IPS-15b (cell line): Measurements from ENCODE around the gene GBE1.
"Not testable (repeated sequence)": the region's sequence is repeated elsewhere in the genome, so short reads cannot be mapped to it uniquely, and the experiment has no call there.

ENCODE experiments used
- H3K27me3 ChIP-seq: one replicate; pipeline ENCODE4 v1.6.1; 2013; ENCODE audit warnings: low read length; ENCODE audit not compliant: control insufficient read depth, insufficient read depth
- H3K36me3 ChIP-seq: one replicate; pipeline ENCODE4 v1.6.1; 2013; ENCODE audit warnings: low read length; ENCODE audit not compliant: control insufficient read depth, insufficient read depth
- H3K4me1 ChIP-seq: one replicate; pipeline ENCODE4 v1.6.1; 2013; ENCODE audit warnings: mild to moderate bottlenecking, low read length; ENCODE audit not compliant: control insufficient read depth, insufficient read depth
- H3K4me3 ChIP-seq: one replicate; pipeline ENCODE4 v1.5.1; 2013; ENCODE audit warnings: low read depth, low read length
- H3K9ac ChIP-seq: one replicate; pipeline ENCODE4 v1.6.1; 2013; ENCODE audit warnings: low read depth, mild to moderate bottlenecking, low read length
- H3K9me3 ChIP-seq: one replicate; pipeline ENCODE4 v1.6.1; 2013; ENCODE audit warnings: mild to moderate bottlenecking, low read length; ENCODE audit not compliant: control insufficient read depth, insufficient read depth

Gene GBE1

GRCh38 chr3:81769299-81769698 lies 7.9 kb upstream of the GBE1 start:
- H3K4me1 ChIP-seq, result no peaks in the 10 kb centered on the region
- H3K36me3 ChIP-seq, result no peaks in the 10 kb centered on the region
- H3K27me3 ChIP-seq, result no peaks in the 10 kb centered on the region
- H3K9ac ChIP-seq, result no peak overlapping the region
- no peaks in the 10 kb centered on the region for H3K9me3 ChIP-seq
- H3K4me3 ChIP-seq, result no peak overlapping the region

DNA sequence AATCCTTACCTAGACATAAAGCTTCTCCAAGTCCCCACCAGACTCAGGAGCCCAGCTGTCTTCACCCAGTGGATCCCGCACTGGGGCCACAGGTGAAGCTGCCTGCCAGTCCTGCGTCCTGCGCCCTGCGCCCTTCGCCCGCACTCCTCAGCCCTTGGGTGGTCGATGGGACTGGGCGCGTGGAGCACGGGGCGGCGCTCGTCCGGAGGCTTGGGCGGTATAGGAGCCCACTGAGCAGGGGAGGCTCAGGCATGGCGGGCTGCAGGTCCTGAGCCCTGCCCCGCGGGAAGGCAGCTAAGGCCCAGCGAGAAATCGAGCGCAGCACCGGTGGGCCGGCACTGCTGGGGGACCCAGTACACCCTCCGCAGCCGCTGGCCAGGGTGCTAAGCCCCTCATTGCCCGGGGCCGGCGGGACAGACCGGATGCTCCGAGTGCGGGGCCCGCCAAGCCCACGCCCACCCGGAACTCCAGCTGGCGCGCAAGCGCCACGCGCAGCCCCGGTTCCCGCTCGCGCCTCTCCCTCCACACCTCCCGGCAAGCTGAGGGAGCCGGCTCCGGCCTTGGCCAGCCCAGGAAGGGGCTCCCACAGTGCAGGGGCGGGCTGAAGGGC lies 5.9 kb upstream of the GBE1 start:
- not testable (repeated sequence) for H3K4me1 ChIP-seq, H3K9me3 ChIP-seq, H3K9ac ChIP-seq, H3K4me3 ChIP-seq, H3K27me3 ChIP-seq, H3K36me3 ChIP-seq

GRCh38 chr3:81765400-81765799 lies 4.0 kb upstream of the GBE1 start:
- no peak overlapping the region for H3K4me3 ChIP-seq
- no peak overlapping the region for H3K9ac ChIP-seq
- H3K4me1 ChIP-seq, result no peaks in the 10 kb centered on the region
- H3K27me3 ChIP-seq, result no peaks in the 10 kb centered on the region
- H3K36me3 ChIP-seq, result no peaks in the 10 kb centered on the region
- no peaks in the 10 kb centered on the region for H3K9me3 ChIP-seq

GRCh38 chr3:81764665-81765064 lies 3.2 kb upstream of the GBE1 start:
- Histone ChIP-seq H3K4me3 (no peak overlapping the region), H3K9me3 (no peaks in the 10 kb centered on the region), H3K4me1 (no peaks in the 10 kb centered on the region), H3K36me3 (no peaks in the 10 kb centered on the region), H3K27me3 (no peaks in the 10 kb centered on the region), H3K9ac (no peak overlapping the region)

DNA sequence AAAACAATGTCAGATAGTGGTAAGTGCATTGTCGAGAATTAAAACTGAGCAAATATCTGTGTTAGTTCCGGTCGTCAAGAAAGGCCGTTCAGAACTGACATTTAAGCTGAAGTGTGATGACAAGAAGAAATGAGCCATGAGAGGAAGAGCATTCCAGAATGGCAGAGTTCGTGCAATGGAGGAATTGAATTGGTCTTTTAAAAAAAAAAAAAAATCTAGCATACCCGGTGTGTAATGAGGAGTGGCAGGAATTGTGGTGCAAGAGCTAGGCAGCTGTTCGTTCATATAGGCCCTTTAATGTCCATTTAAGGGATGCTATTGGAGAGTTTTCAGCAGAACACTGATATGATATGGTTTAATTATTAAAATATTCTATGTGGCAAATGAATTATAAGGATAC lies 2.6 kb upstream of the GBE1 start:
- no peaks in the 10 kb centered on the region for H3K9me3 ChIP-seq
- no peaks in the 10 kb centered on the region for H3K4me1 ChIP-seq
- H3K4me3 ChIP-seq, result no peak overlapping the region
- no peak overlapping the region for H3K9ac ChIP-seq
- H3K27me3 ChIP-seq, result no peaks in the 10 kb centered on the region
- H3K36me3 ChIP-seq, result no peaks in the 10 kb centered on the region

GRCh38 chr3:81763001-81763400 lies 1.6 kb upstream of the GBE1 start:
- H3K9me3 ChIP-seq, result no peaks in the 10 kb centered on the region
- H3K9ac ChIP-seq, result no peak overlapping the region
- no peak overlapping the region for H3K4me3 ChIP-seq
- no peaks in the 10 kb centered on the region for H3K4me1 ChIP-seq
- H3K36me3 ChIP-seq, result no peaks in the 10 kb centered on the region
- H3K27me3 ChIP-seq, result no peaks in the 10 kb centered on the region

DNA sequence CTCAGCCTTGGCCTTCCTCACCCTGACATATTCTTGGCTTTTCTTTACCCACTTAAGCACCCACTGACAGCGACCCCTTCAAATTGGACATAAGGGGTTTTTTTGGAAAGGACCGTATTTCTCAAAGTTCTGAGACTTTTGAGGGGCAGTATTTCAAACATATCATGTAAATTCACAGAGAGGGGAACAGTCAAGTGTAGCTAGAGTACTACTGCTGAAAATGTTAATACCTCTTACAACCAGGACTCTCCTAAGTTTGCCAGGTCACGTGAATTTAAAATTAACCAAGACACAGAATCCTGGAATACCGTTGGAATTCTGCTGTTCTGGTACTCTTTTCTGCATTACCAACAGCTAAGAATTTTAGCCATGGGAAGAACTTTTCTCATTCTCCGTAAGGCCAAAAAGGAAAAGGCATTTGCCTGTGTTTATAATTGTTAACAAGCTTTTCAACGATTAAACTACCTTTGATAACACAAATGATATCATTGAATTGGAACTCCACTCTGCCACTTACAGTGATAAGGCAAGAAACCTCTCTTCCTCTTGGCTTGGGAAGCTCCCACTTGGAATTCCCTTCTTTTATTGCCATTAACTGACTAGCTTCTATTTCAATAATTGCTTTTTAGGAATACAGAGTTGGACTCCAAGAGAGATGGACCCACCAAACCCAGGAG lies 597 bp upstream of the GBE1 start:
- no peaks in the 10 kb centered on the region for H3K36me3 ChIP-seq
- no peaks in the 10 kb centered on the region for H3K4me1 ChIP-seq
- peak overlapping the region; percentile 77 for H3K9ac ChIP-seq
- no peaks in the 10 kb centered on the region for H3K27me3 ChIP-seq
- peak overlapping the region; percentile 71 for H3K4me3 ChIP-seq
- no peaks in the 10 kb centered on the region for H3K9me3 ChIP-seq

- Histone ChIP-seq H3K4me1 (no peaks in the 10 kb centered on the region), H3K9ac (no peak overlapping the region), H3K4me3 (peak overlapping the region; percentile 71), H3K27me3 (no peaks in the 10 kb centered on the region), H3K9me3 (no peaks in the 10 kb centered on the region), H3K36me3 (no peaks in the 10 kb centered on the region)
Observed at GRCh38 chr3:81760215-81760614, 1.2 kb downstream of the GBE1 start.

DNA sequence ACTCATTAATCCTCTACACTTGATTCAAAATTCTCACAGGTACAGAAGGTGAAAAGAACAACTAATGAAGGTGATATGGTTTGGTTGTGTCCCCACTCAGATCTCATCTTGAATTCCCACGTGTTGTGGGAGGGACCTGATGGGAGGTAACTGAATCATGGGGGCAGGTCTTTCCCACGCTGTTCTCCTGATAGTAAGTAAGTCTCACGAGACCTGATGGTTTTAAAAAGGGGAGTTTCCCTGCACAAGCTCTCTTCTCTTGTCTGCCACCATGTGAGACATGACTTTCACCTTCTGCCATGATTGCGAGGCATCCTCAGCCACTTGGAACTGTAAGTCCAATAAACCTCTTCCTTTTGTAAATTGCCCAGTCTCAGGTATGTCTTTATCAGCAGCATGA lies 2.7 kb downstream of the GBE1 start:
- not testable (repeated sequence) for H3K9me3 ChIP-seq, H3K27me3 ChIP-seq, H3K9ac ChIP-seq, H3K4me3 ChIP-seq, H3K4me1 ChIP-seq, H3K36me3 ChIP-seq

DNA sequence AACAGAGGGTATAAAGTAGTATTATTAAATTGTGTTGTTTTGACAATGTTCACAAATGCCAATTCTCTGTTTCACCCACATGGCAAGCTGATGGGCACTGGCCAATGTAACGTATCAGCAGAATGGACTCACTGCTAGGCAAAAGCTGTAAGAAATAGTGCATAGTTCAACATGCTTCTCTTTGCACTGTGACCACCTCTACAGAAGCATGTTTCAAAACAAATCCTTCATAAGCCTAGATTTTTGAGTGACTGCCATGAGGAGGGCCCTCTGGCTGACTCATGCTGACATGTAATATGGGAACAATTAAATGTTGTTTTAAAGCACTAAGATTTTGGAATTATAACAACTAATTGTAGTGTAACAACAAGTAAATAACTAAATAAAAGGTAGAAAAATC lies 3.2 kb downstream of the GBE1 start:
- H3K36me3 ChIP-seq, result no peaks in the 10 kb centered on the region
- no peak overlapping the region for H3K9ac ChIP-seq
- H3K9me3 ChIP-seq, result no peaks in the 10 kb centered on the region
- H3K4me3 ChIP-seq, result no peak overlapping the region
- H3K27me3 ChIP-seq, result no peaks in the 10 kb centered on the region
- no peaks in the 10 kb centered on the region for H3K4me1 ChIP-seq

DNA sequence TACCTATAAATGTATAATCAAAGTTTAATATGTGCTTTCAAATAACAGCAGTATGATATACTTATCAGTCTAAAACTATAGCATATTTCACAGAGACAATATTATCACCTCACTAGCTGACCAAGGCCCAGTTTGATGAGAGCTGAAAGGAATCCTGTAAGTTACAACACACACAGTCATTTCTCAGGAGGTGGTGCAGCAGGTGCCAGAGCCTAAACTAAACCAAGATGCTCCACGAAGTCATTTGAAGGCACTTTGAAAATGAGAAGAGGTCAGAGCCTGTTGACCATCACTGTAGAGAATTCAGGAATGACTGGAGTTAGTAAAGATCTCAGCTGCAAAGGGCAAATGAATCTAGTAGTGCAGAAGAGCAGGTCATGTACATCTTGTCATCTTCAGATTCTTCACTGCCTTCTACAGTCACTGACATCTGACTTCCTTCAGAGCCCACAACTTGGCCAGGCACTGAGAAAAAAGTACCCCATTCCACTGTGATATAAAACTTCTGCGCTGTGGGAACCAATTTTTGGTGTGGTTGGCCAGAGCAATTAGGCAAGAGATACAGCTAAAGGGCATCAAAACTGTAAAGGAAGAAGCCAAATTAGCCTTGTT lies 7.9 kb downstream of the GBE1 start:
- no peaks in the 10 kb centered on the region for H3K4me1 ChIP-seq
- no peaks in the 10 kb centered on the region for H3K27me3 ChIP-seq
- no peaks in the 10 kb centered on the region for H3K9me3 ChIP-seq
- no peak overlapping the region for H3K9ac ChIP-seq
- no peaks in the 10 kb centered on the region for H3K36me3 ChIP-seq
- H3K4me3 ChIP-seq, result no peak overlapping the region

DNA sequence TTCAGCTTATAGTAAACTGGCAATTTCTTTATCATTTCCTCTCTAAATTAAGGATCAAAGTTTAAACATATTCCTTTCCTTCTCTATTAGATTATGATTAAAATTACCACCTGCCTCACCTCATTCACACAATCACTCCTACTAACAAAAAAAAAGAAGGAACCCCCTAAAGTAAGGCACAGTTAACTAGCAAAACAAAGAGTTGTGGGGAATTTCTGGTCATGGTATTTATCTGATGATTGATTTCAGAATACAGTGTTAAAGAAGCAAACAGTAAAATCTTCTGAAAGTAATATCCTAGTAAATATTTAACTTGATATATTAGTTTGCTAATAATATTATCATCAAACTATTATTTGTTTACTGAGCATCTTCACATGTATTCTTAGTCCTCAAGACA lies 8.8 kb downstream of the GBE1 start:
- no peak overlapping the region for H3K4me3 ChIP-seq
- no peaks in the 10 kb centered on the region for H3K36me3 ChIP-seq
- no peaks in the 10 kb centered on the region for H3K9me3 ChIP-seq
- H3K27me3 ChIP-seq, result no peaks in the 10 kb centered on the region
- H3K9ac ChIP-seq, result no peak overlapping the region
- no peaks in the 10 kb centered on the region for H3K4me1 ChIP-seq
